HPDE6-E6E7 (cell line): ENCODE data around the gene TAGLN.
"Not testable (repeated sequence)": the region's sequence is repeated elsewhere in the genome, so short reads cannot be mapped to it uniquely, and the experiment has no call there.

Experiments
- DNase-seq: peaks from one replicate; pipeline ENCODE4 v3.0.0; 2011; ENCODE audit warnings: missing footprints; ENCODE audit errors: extremely low spot score

The TAGLN gene

GRCh38 chr11:117195761-117196160 lies 3.4 kb upstream of the TAGLN start:
- no peak for DNase-seq

- no peak for DNase-seq
Measured at GRCh38 chr11:117197006-117197405, 2.2 kb upstream of the TAGLN start.

- DNase-seq, result no peak
Measured at GRCh38 chr11:117197516-117198456, 1.4 kb upstream of the TAGLN start.

- no peak for DNase-seq
Measured at GRCh38 chr11:117198613-117199012, 557 bp upstream of the TAGLN start.

GRCh38 chr11:117199916-117200812 lies 994 bp downstream of the TAGLN start:
- no peak for DNase-seq

- DNase-seq, result no peak
Measured at GRCh38 chr11:117200813-117201657, 1.9 kb downstream of the TAGLN start.

GRCh38 chr11:117201658-117202305 lies 2.6 kb downstream of the TAGLN start:
- DNase-seq, result no peak

GRCh38 chr11:117202386-117203068 lies 3.4 kb downstream of the TAGLN start:
- DNase-seq, result no peak

GRCh38 chr11:117203069-117203407 lies 3.9 kb downstream of the TAGLN start:
- no peak for DNase-seq

GRCh38 chr11:117204283-117205080 lies 5.3 kb downstream of the TAGLN start:
- DNase-seq, result no peak

GRCh38 chr11:117205211-117205818 lies 6.1 kb downstream of the TAGLN start:
- DNase-seq, result no peak

- DNase-seq, result not testable (repeated sequence)
Measured at GRCh38 chr11:117206111-117206510, 6.9 kb downstream of the TAGLN start.

GRCh38 chr11:117206859-117207258 lies 7.7 kb downstream of the TAGLN start:
- not testable (repeated sequence) for DNase-seq

- DNase-seq, result not testable (repeated sequence)
Measured at GRCh38 chr11:117207481-117207880, 8.3 kb downstream of the TAGLN start.

GRCh38 chr11:117208710-117209109 lies 9.5 kb downstream of the TAGLN start:
- not testable (repeated sequence) for DNase-seq

GRCh38 chr11:117209351-117210125 lies 10.4 kb downstream of the TAGLN start:
- not testable (repeated sequence) for DNase-seq

- DNase-seq, result no peak
Measured at GRCh38 chr11:117210620-117211019, 11.4 kb downstream of the TAGLN start.

GRCh38 chr11:117212697-117213355 lies 13.7 kb downstream of the TAGLN start:
- no peak for DNase-seq
